Chondrocyte (in vitro differentiated cells): ENCODE results near the gene PSAP. TPM values are rescaled to one million over a fixed set of nuclear protein-coding genes. Genes with fewer than 3 reads are reported as not detected.
"Not testable (repeated sequence)": the region's sequence is repeated elsewhere in the genome, so short reads cannot be mapped to it uniquely, and the experiment has no call there.

ENCODE experiments used
- DNase-seq: peaks from one replicate; pipeline ENCODE4 v3.0.0; 2021; ENCODE audit warnings: mixed read lengths, low spot score
- H3K27ac Mint-ChIP-seq: one replicate; pipeline ENCODE4 v1.8.0; 2021; ENCODE audit warnings: mild to moderate bottlenecking, moderate library complexity, mixed read lengths; ENCODE audit not compliant: unreplicated experiment
- H3K27me3 Mint-ChIP-seq: 2 replicates; pipeline ENCODE4 v1.8.0; 2021; ENCODE audit warnings: low read depth, mixed read lengths
- H3K36me3 Mint-ChIP-seq: 2 replicates; pipeline ENCODE4 v1.8.0; 2021; ENCODE audit warnings: low read depth, mixed read lengths
- H3K4me1 Mint-ChIP-seq: 2 replicates; pipeline ENCODE4 v1.8.0; 2021; ENCODE audit warnings: low read depth, mild to moderate bottlenecking, mixed read lengths
- H3K4me3 Mint-ChIP-seq: one replicate; pipeline ENCODE4 v1.8.0; 2021; ENCODE audit warnings: mild to moderate bottlenecking, moderate library complexity, mixed read lengths; ENCODE audit not compliant: unreplicated experiment
- H3K9me3 Mint-ChIP-seq: 2 replicates; pipeline ENCODE4 v1.8.0; 2021; ENCODE audit warnings: low read depth, mixed read lengths
- CTCF ChIP-seq: fragments of 200-600 bp; sonication (generic); IDR thresholded peaks from 2 replicates; pipeline ENCODE4 v1.5.0; 2021; ENCODE audit warnings: antibody characterized with exemption, mild to moderate bottlenecking, moderate library complexity
- long read RNA-seq: library from polyadenylated mRNA; stranded (forward); transcript quantifications from one replicate; pipeline ENCODE4 v2.0.0, GENCODE V29; 2021
- total RNA-seq: library from RNA; stranded (reverse); gene quantifications from 3 replicates; pipeline ENCODE4 v1.2.1, GENCODE V29; 2021

Gene PSAP
- total RNA-seq: 963 to 1,130 TPM (median 970 TPM) in 3 replicates
- long read RNA-seq, transcript PSAP-202 (14 exons, 2,872 nt): major isoform, 299 of 763 reads
- long read RNA-seq, partial matches to known transcripts: 59 of 763 reads
- long read RNA-seq, other reads (novel, unspliced or antisense): 404 of 763 reads

- Mint-ChIP-seq H3K9me3 (no peaks in the 10 kb centered on the region), H3K27ac (peak within 1 kb of the TSS; percentile 85), H3K27me3 (no peaks in the 10 kb centered on the region), H3K4me3 (peak within 1 kb of the TSS; percentile 94), H3K36me3 (peaks cover 1% of the 10 kb centered on the region), H3K4me1 (peaks cover 50% of the 10 kb centered on the region)
- TF ChIP-seq CTCF: peak; percentile 14
- peak; percentile 99 for DNase-seq
These were observed at the start of gene PSAP for GRCh38 chr10:71850743-71851464. Gene PSAP, minus strand, starts transcription at chr10:71851251. Its CDS starts 30 bp downstream, at chr10:71851221.

GRCh38 chr10:71900441-71901180 is 49.6 kb upstream of the PSAP start:
- Mint-ChIP-seq H3K27me3 (no peaks in the 10 kb centered on the region), H3K9me3 (peaks cover 2% of the 10 kb centered on the region), H3K4me1 (no peaks in the 10 kb centered on the region), H3K27ac (no peak overlapping the region), H3K36me3 (peaks cover 2% of the 10 kb centered on the region), H3K4me3 (no peak overlapping the region)
- TF ChIP-seq CTCF: no peak
- no peak for DNase-seq

- H3K9me3 Mint-ChIP-seq: peaks cover 2% of the 10 kb centered on the region
- H3K27ac Mint-ChIP-seq: no peak overlapping the region
- peaks cover 2% of the 10 kb centered on the region for H3K36me3 Mint-ChIP-seq
- no peaks in the 10 kb centered on the region for H3K27me3 Mint-ChIP-seq
- no peak for TF ChIP-seq CTCF
- H3K4me3 Mint-ChIP-seq: no peak overlapping the region
- no peak for DNase-seq
- H3K4me1 Mint-ChIP-seq: no peaks in the 10 kb centered on the region
These were observed 48.8 kb upstream of the PSAP start for GRCh38 chr10:71899665-71900412.

DNA sequence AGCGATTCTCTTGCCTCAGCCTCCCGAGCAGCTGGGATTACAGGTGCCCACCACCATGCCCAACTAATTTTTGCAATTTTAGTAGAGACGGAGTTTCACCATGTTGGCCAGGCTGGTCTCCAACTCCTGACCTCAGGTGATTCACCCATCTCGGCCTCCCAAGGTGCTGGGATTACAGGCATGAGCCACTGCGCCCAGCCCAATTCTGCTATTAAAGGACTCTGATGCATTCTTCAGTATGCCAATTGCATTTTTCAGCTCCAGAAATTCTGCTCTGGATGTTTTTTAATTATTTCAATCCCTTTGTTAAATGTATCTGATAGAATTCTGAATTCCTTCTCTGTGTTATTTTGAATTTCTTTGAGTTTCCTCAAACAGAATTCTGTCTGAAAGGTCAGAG is 47.3 kb upstream of the PSAP start:
- H3K4me1 Mint-ChIP-seq, H3K36me3 Mint-ChIP-seq, DNase-seq, H3K27ac Mint-ChIP-seq, H3K27me3 Mint-ChIP-seq, H3K4me3 Mint-ChIP-seq, H3K9me3 Mint-ChIP-seq: not testable (repeated sequence)

- TF ChIP-seq CTCF: no peak
- H3K36me3 Mint-ChIP-seq: peaks cover 2% of the 10 kb centered on the region
- no peak overlapping the region for H3K4me3 Mint-ChIP-seq
- peaks cover 2% of the 10 kb centered on the region for H3K9me3 Mint-ChIP-seq
- no peak for DNase-seq
- peaks cover 6% of the 10 kb centered on the region for H3K4me1 Mint-ChIP-seq
- no peak overlapping the region for H3K27ac Mint-ChIP-seq
- H3K27me3 Mint-ChIP-seq: no peaks in the 10 kb centered on the region
These were observed 42.9 kb upstream of the PSAP start for GRCh38 chr10:71893920-71894319.
